Thyroid gland (tissue), 4 donors: ENCODE measurements around the gene POU6F1.

Source experiments
- POLR2A ChIP-seq, 2 donors: fragments of 450-650 bp; IDR thresholded peaks; one replicate each; pipeline ENCODE4 v1.6.1; 2017; ENCODE audit warnings: antibody characterized with exemption in 2 of 2, mild to moderate bottlenecking in 2 of 2, moderate library complexity in 1 of 2
- TF ChIP-seq, protein P1 (sequence below), 6 experiments: fragments of 200-600 bp in 3 of 6; fragments of 450-650 bp in 3 of 6; sonication (generic) in 3 of 6; IDR thresholded peaks; one replicate each; pipeline ENCODE4 v1.5.1; 2016 to 2019; ENCODE audit warnings: antibody characterized with exemption in 6 of 6, mild to moderate bottlenecking in 2 of 6, inconsistent platforms in 1 of 6, moderate library complexity in 1 of 6

DNA sequence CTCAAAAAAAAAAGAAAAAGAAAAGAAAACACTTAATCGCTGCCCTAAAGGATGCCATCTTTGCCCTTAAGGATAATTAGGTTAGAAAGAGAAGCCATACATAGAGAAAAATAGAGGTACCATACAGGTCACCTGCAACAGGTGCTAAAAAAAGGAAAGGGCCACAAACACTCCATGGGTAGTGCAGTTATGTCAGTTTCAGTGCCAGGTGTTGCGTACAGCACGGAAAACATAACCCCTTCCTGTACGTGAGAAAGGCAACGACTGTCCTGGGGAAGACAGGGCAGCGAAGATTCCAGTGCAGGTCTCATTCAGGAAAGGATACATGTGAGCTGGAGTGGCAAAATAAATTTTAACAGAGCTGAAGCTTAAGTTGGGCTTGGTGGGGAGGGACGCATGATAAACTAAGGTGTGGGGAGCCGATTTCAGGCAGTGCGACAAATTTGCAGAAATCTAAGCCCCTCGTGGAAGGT lies 20.2 kb upstream of the POU6F1 start:
- TF ChIP-seq, protein P1, sequence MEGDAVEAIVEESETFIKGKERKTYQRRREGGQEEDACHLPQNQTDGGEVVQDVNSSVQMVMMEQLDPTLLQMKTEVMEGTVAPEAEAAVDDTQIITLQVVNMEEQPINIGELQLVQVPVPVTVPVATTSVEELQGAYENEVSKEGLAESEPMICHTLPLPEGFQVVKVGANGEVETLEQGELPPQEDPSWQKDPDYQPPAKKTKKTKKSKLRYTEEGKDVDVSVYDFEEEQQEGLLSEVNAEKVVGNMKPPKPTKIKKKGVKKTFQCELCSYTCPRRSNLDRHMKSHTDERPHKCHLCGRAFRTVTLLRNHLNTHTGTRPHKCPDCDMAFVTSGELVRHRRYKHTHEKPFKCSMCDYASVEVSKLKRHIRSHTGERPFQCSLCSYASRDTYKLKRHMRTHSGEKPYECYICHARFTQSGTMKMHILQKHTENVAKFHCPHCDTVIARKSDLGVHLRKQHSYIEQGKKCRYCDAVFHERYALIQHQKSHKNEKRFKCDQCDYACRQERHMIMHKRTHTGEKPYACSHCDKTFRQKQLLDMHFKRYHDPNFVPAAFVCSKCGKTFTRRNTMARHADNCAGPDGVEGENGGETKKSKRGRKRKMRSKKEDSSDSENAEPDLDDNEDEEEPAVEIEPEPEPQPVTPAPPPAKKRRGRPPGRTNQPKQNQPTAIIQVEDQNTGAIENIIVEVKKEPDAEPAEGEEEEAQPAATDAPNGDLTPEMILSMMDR (IDR thresholded peaks at IDR 0.05): no peak
- no peak for TF ChIP-seq POLR2A (IDR thresholded peaks at IDR 0.05)
